ENCODE data around the gene CHKB.

- TF ChIP-seq CTCF (IDR thresholded peaks at IDR 0.05; ENCODE audit: low read length) = no peak
- TF ChIP-seq EZH2 (IDR thresholded peaks at IDR 0.05; ENCODE audit: borderline replicate concordance, low read length) = no peak
Measured at GRCh38 chr22:50612528-50613221, 30.0 kb upstream of the CHKB start.
